ENCODE measurements around the gene CELA2A. TPM values are rescaled to one million over a fixed set of nuclear protein-coding genes. Genes with fewer than 3 reads are reported as not detected.

The CELA2A gene
- total and polyA plus RNA-seq, 2 of the 13 experiments (the other 11 are each of a cell fraction or from before 2014, with no cell fraction given), result not detected

GRCh38 chr1:15420853-15421465 lies 35.6 kb upstream of the CELA2A start (continued):
- no peak for TF ChIP-seq REL (CRISPR knock-in tag; conservative IDR thresholded peaks at IDR 0.05)
- TF ChIP-seq, protein P1, sequence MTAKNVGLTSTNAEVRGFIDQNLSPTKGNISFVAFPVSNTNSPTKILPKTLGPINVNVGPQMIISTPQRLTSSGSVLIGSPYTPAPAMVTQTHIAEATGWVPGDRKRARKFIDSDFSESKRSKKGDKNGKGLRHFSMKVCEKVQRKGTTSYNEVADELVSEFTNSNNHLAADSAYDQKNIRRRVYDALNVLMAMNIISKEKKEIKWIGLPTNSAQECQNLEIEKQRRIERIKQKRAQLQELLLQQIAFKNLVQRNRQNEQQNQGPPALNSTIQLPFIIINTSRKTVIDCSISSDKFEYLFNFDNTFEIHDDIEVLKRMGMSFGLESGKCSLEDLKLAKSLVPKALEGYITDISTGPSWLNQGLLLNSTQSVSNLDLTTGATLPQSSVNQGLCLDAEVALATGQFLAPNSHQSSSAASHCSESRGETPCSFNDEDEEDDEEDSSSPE (CRISPR knock-in tag; IDR thresholded peaks at IDR 0.05), result no peak
- peak; percentile 51; the same call in 1 of the 2 replicates for TF ChIP-seq NR2C2 (CRISPR knock-in tag; IDR thresholded peaks at IDR 0.05; ENCODE audit: borderline replicate concordance)
- TF ChIP-seq SRF (IDR thresholded peaks at IDR 0.05; ENCODE audit: low read depth, low read length), result no peak
- TF ChIP-seq DMTF1 (CRISPR knock-in tag; IDR thresholded peaks at IDR 0.05), result no peak
- peak; percentile 50; the same call in 1 of the 2 replicates for TF ChIP-seq HMG20A (CRISPR knock-in tag; IDR thresholded peaks at IDR 0.05; ENCODE audit: borderline replicate concordance)
- TF ChIP-seq HOXA3 (CRISPR knock-in tag; IDR thresholded peaks at IDR 0.05), result peak; percentile 42; the same call in 1 of the 2 replicates
- peak; percentile 55 for TF ChIP-seq NCOA2 (CRISPR knock-in tag; IDR thresholded peaks at IDR 0.05)
- TF ChIP-seq PPARG (CRISPR knock-in tag; conservative IDR thresholded peaks at IDR 0.05), result no peak
- peak; percentile 22; the same call in 1 of the 2 replicates for TF ChIP-seq ZNF644 (CRISPR knock-in tag; IDR thresholded peaks at IDR 0.05; ENCODE audit: low read depth)
- peak; percentile 44 for TF ChIP-seq TEAD3 (CRISPR knock-in tag; optimal IDR thresholded peaks at IDR 0.05; ENCODE audit: borderline replicate concordance)
- no peak for TF ChIP-seq RBAK (CRISPR knock-in tag; IDR thresholded peaks at IDR 0.05)
- TF ChIP-seq ZNF567 (CRISPR knock-in tag; IDR thresholded peaks at IDR 0.05; ENCODE audit: borderline replicate concordance), result no peak
- no peak for TF ChIP-seq ZSCAN9 (CRISPR knock-in tag; IDR thresholded peaks at IDR 0.05; ENCODE audit: borderline replicate concordance)
- TF ChIP-seq FOXK1 (CRISPR knock-in tag; IDR thresholded peaks at IDR 0.05; ENCODE audit: borderline replicate concordance, low read depth), result 0 out of 2 replicates have a peak, but pooled peaks have one; percentile 15
- TF ChIP-seq ZFP82 (CRISPR knock-in tag; IDR thresholded peaks at IDR 0.05; ENCODE audit: borderline replicate concordance), result 0 out of 2 replicates have a peak, but pooled peaks have one; percentile 35
- TF ChIP-seq, protein P2, sequence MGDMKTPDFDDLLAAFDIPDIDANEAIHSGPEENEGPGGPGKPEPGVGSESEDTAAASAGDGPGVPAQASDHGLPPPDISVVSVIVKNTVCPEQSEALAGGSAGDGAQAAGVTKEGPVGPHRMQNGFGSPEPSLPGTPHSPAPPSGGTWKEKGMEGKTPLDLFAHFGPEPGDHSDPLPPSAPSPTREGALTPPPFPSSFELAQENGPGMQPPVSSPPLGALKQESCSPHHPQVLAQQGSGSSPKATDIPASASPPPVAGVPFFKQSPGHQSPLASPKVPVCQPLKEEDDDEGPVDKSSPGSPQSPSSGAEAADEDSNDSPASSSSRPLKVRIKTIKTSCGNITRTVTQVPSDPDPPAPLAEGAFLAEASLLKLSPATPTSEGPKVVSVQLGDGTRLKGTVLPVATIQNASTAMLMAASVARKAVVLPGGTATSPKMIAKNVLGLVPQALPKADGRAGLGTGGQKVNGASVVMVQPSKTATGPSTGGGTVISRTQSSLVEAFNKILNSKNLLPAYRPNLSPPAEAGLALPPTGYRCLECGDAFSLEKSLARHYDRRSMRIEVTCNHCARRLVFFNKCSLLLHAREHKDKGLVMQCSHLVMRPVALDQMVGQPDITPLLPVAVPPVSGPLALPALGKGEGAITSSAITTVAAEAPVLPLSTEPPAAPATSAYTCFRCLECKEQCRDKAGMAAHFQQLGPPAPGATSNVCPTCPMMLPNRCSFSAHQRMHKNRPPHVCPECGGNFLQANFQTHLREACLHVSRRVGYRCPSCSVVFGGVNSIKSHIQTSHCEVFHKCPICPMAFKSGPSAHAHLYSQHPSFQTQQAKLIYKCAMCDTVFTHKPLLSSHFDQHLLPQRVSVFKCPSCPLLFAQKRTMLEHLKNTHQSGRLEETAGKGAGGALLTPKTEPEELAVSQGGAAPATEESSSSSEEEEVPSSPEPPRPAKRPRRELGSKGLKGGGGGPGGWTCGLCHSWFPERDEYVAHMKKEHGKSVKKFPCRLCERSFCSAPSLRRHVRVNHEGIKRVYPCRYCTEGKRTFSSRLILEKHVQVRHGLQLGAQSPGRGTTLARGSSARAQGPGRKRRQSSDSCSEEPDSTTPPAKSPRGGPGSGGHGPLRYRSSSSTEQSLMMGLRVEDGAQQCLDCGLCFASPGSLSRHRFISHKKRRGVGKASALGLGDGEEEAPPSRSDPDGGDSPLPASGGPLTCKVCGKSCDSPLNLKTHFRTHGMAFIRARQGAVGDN (CRISPR knock-in tag; IDR thresholded peaks at IDR 0.05), result peak; percentile 62
- no peak for TF ChIP-seq NONO (IDR thresholded peaks at IDR 0.05)
- no peak for TF ChIP-seq NONO (CRISPR knock-in tag; conservative IDR thresholded peaks at IDR 0.05)
- peak; percentile 36; the same call in 1 of the 2 replicates for TF ChIP-seq TBX2 (CRISPR knock-in tag; IDR thresholded peaks at IDR 0.05; ENCODE audit: borderline replicate concordance)
- no peak for TF ChIP-seq ZBTB1 (CRISPR knock-in tag; IDR thresholded peaks at IDR 0.05; ENCODE audit: borderline replicate concordance)

All from HepG2 (cell line).